GM18909 (cell line): ENCODE results near the gene TSPOAP1.

ENCODE experiments used
- ATAC-seq: cut with Tn5 transposase; IDR thresholded peaks from one replicate; pipeline ENCODE4 v1.9.1; 2021; ENCODE audit warnings: mild to moderate bottlenecking; ENCODE audit not compliant: unreplicated experiment, poor library complexity

The TSPOAP1 gene

DNA sequence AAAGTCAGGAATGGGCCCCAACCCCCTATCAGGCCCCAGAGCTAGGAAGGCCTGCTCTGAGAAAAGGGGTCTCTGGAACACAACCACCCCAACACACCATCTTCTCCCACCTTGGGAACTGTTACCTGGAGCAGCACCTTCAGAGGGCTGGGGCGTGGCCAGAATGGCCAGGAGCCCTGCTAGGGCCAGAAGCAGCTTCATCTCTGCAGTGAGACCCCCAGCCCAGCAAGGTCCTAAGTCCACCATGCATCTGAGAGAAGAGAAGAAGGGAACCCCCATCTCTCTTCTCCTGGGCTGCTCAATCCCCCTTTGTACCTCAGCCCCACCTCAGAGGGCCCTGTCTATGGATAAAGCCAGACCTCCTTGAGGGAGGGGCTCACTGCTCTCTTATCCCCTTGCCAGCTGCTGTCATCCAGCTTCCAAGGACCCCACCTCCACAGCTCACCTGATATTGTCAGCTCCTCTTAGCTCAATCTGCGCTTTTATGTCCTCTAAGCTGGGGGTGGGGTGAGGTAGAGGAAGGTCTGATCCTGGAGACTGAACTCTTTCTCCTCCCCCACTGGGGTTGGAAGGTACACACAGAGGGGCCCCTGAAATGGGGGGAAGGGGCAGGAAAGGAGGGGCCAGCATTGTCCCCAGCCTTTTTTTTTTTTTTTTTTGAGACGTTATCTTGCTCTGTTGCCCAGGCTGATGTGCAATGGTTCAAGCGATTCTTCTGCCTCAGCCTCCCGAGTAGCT is 47.9 kb downstream of the TSPOAP1 start, which contains the start of gene MPO:
Gene MPO (minus strand): TSS at position 456 of the 738 bp plus-strand sequence. CDS start 177 bp downstream, at position 279.
- no peak for ATAC-seq

DNA sequence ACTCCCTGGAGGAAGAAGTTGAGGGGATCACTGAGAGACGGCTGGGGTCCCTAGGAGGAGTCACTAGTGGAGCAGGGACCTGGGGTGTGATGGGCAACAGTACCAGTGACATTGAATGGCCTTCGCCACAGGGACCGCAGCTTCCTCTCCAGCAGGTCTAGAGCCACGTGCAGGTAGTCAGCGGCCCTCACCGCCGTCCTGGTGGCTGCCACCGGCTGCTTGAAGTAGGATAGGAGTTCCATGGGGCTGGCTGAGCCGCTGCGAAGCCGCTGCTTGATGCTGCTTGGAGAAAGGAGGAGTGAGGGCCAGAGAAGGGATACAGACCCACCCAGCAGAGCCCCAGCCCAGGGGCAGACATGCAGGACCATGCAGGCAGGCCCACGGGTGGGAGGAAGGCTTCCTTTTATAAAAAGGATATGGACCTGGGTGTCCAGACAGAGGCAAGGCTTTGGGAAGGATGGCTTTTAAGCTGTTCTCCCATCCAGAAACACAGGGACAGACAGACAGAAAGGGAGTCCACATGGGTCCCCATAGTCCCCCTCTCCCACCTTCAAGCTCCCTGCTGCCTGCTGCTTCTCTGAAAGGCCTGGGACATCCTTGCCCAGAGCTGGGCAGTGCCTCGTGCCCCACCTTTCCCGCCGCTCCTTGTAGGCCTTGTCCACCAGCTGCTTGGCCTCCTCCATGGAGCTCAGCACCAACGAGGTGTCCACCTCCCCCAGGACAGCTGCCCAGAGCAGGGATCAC is 48.7 kb downstream of the TSPOAP1 start:
- no peak for ATAC-seq

DNA sequence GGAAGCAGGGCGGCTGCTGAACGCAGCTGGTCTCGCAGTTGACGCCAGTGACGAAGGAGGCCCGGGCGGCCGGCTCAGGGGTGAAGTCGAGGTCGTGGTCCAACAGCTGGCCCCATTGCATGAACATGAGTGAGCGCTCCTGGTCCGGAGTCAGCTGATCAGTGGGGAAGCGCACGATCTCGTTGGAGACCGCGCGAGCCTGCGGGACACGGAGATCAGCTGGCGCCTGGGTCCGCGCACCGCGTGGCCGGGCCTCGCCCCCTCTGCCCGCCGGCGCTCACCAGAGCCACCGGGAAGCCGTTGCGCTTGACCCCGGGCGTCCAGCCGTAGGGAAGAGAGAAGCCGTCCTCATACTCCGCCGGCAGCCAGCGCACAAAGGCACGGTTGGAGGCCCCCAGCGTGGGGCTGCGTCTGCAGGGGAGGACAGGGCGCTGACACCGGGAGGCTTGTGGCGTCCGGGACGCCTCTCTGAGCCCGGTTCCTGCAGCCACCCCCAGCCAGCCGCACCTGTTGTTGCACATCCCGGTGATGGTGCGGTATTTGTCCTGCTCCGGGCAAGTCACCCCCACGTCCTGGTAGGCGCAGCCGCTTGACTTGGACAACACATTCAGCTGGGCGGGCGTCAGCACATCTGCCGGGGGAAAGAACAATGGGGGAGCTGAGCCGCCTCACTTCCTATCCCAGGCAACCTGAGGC is 49.4 kb downstream of the TSPOAP1 start:
- ATAC-seq, result no peak

DNA sequence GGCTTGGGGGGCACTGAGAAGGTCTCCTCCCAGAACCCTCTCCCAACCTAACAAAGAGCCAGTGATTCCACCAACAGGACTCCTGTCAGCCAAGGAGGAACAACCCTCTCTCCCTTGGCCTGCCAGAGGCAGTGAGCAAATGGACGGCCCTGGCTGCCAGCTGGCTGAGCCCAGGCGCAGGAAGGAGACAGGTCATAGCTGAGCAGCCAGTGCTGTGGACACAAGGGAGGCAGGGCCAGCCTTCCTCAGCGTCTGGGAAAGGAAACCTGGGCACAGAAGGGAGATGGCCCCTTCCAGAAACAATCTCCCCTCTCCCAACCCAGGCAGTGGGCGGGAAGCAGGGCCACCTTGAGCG is 50.0 kb downstream of the TSPOAP1 start:
- ATAC-seq, result no peak

DNA sequence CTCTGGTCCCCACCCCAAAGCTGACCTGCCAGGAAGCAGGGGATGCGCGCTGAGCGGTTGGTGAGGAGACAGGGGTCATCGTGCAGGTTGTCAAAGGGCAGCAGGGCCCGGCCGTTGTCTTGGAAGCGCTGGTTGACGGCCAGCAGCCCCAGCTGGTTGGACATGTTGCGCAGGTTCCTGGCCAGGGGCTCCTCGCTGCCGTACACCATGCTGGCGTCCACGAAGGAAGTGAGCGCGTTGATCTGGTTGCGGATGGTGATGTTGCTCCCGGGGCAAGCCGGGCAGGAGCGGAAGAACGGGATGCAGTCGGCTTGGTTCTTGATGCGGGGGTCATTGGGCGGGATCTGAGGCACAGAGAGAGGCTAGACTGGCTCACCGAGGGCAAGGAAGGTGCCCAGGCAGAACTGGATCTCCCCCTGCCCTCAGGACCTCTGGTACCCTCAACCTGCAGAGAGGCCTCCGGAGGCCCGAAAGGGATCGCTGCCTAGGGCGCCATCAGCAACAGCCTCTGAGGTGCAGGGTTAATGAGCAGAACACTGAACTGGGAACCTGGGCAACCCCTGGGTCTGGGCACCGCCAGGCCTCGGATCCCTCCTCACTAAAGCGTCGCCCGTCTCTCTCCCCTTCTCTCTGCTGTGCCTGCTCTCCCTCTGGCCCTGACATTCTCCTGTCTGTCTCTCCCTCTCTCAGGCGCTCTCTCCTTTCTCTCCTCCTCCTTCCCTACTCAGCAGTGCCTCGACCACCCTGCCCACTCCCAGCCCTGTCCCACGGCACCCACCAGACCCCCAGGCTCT is 50.6 kb downstream of the TSPOAP1 start:
- no peak for ATAC-seq

DNA sequence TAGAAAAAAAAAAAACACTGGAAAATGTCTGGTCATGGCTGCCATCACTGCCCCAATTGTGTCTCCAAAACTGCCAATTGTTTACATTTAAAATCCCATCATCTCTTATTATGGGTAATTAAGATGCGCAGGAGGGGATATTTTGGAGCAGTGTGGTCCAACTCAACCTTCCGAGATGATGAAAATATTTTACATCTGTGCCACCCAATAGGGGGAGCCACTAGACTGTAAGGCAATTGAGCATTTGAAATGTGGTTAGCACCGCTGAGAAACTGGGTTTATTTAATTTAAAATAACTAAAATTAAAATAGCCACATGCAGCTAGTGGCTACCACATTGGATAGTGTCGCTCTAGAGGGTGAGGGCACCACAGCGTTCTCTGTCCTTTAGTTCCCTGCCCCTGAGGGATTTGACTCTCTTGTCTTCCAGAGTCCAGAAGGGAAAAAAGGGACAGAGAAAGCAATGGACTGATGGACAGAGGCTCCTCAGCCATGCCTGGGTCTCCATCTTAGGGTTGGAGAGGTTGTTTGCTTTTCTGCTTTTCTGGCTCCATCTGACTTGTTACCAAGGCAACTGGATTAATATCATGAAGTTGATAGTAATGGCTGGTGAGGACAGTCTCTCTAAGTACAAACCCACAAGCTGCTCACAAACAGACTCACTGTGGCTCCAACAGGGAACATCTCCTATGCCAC is 51.3 kb downstream of the TSPOAP1 start:
- ATAC-seq, result no peak

DNA sequence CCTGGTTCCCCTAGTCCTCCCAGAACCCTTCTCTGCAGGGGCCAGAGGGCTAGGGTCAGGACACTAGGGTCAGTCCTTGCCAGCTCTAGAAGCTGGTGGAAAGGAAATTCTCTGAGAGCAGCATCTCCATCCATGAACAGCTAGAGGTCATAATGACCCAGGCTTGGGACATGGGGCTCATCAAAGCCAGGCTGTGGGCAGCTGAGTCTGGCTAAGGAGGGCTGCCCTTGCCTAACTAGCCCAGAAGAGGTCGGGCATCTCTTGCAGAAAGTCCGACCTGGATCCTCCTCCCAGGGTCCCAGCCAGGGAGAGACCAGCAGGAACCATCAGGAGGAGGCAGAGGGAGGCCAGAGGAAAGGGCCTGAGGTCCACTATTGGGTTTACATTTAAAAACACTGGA is 52.2 kb downstream of the TSPOAP1 start:
- no peak for ATAC-seq

DNA sequence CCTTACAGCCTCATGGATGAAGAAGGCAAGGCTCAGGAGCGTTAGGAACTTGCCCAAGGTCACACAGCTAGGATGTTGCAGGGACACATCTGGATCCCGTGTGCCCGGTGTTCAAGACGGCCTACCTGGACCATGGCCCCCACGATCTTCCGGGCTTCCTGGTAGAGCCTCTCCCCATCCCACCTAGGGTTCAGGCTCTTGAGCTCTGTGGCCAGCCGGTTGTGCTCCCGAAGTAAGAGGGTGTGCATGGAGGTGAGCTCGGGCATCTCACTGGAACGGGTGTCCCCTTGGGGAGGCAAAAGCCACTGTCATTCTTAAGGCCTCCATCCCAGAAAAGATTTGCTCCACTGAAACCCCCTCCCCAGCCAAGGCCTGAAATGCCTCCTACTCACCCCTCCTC is 53.2 kb downstream of the TSPOAP1 start:
- ATAC-seq, result no peak

DNA sequence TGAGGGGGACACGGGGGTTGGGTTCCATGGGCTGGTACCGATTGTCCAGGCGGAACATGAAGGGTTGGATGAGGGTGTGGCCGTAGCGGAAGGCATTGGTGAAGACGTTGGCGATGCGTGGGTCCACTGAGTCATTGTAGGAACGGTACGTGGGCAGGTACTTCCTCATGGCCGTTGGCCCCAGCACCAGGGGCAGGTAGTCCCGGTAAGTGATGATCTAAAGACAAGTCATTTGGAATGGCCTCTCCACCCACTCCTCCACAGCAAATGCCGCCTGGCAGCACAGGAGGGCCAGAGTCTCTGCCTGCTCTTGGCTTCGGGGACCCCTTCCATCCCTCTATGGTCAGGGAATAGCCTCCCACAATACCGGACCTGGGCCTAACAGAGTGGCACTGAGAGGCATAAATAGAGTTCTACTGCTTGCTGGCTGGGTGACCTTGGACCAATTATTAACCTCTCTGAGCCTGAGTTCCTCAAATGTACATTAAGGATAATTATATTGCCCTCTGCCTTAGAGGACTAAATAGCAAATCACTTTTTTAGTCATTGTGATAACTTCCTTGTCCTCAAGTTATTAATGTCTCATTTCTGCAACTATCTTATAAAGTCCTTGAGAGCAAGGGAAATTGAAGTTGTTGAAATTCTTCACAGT is 55.0 kb downstream of the TSPOAP1 start:
- no peak for ATAC-seq

DNA sequence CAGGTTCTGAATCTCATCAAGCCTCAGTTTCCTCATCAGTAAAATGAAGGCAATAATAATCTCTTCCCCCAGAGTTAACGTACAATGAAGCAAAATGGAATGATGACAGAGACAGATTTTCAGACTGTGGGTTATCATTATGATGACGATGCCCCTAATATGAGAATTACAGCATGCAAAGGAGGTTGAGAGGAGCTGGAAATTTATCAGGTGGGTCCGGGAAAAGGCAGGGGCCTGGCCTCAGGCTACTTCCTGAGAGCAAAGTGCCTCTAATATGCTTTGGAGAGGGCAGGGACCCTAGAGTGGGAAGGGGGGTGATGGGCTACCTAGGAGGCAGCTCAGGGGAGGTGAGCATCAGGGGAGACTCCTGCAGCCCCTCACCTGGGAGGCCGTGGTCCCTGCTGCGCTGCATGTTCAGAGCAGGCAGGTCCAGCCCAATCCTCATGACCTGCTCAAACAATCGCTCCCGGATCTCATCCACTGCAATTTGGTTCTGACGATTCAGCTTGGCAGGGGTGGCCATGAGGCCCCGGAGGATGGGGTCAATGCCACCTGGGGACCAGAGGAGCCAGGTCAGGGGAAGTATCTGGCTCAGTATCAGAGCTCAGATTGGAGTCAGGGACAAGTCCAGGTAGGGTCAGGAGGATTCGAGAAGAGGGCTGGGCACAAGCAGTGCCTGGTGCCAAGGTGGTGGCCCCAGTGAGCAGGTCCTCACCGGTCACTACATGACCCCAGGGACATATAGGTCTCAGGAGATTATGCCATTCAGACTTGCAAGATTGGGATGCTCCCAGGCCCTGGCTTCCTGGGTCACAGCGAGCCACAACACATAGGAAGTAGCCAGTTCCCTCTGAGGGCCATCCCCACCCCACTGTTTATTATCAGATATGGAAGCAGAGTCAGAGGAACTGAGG is 56.0 kb downstream of the TSPOAP1 start:
- ATAC-seq, result no peak

DNA sequence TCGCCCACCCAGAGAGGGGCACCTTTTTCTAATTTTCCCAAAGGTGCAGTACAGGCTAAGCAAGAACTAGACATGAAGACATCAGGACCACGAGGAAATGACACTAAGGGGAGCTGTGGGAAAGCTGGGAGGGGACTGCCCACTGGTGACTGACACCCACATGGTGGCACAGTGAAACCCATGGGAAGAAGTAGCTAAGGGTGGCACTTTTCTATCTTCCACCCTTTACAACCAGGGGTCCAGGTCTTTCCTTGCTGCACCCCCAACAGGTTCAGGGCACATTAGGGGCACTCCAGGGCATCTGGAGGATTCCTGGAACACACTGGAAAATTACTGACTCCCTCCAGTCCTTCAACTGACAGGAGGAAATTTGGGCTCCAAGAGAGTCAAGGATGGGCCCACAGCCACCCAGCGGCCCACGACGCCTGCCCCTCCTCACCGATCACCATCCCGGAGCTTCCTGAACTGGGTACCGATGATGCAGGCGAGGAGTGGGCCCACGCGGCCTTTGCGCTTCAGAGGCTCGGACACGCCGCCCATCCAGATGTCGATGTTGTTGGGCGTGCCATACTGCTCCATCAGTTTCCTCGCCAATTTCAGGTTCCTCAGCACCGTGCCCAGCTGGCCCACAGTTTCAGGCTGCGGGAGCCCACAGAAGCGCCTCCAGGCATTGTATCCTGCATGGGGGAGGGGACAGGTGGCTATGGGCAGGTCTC is 57.2 kb downstream of the TSPOAP1 start:
- ATAC-seq, result no peak

DNA sequence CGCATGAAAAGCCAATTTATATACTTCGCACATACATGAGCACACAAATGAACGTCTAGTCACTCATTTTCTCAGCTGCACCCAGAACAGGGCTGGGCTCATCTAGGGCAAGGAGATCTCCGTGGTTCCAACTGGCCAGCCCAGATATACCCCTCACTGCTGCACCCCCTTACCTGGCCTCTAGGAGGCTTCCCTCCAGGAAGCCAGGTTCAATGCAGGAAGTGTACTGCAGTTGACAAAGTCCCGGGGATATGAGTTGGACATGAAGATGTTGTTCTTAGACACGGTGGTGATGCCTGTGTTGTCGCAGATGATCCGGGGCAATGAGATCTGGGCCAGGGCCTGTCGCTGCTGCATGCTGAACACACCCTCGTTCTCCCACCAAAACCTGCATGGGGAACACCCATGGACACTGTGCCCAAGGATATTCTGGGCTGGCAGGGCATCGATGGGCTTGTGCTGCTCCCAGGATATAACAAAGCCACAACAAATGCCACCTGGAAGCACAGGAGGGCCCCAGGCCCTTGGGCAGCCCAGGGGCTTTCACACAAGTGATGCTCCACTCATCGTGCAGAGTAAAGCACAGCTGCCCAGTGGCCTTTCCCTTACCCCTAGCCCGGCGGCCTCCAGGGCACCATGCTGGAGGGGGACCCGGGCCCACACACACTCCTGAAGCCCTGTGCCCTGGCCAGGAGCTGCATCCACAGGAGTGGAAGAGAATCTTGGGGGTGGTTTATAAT is 57.9 kb downstream of the TSPOAP1 start:
- ATAC-seq, result no peak

DNA sequence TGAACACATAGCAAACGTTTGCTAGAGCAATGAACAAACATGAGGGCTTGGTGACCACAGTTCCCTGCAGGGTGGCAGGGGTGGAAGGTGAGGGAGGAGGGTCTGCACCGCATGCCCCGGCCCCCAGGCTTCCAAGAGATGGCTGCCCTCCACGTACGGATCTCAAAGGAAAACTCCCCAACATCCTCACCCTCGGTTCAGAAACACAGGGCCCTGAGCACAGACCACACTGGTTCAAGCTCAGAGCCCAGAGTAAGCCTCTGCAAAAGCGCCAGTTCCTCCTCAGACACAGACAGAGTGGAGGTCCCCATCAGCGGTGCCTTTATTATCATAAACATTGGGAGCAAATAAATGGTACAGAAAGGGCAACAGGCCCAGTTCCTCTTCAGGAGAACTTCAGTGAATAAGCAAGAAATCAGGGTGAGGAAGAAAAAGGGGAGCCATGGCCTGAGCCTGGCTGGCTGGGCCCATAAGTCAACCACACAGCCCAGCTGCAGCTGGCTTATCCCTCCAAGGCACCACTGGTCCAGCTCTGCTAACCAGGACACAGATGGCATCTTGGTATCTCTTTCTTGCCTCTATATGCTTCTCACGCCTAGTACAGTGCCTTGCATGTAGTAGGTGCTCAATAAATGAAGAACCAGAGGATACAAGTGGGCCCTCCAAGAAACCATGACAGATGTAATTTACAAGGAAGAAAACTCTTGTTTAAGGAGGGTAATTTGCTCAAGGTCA is 58.9 kb downstream of the TSPOAP1 start:
- no peak for ATAC-seq

DNA sequence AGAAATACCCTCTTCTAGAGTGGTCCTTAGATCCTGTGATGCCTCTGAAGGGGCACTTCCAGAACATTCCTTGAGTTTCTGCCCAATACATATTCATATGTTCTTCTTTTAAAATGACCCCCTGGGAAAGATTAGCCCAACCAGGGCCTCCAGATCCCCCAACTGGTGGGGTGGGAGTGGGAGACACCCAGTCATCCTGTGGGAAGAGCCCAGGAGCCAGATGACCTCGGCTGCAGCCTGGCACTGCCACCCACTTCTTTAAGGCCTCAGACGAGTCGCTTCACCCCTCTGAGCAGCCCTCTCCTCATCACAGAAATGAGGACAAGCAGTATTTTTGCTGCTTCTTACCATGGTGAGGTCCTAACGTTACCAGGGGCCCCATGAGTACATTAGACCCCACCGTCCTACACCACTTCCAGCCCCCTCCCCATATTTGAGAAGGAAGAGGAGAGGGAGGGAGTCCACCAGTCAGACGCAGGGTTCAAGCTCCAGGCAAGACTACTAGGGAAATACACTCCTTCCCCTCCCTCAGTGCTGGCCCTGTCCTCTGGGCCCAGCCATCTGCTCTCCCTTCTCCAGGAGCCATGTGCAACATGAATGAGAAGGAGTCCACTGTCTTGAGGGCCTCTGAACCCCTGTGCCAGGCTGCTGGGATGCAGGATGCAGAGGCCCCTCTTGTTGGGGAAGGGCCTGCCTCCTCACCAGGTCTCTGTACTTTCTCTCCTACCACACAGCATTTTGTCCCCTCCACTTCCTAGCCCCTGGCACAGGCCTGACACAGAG is 59.6 kb downstream of the TSPOAP1 start:
- ATAC-seq, result no peak

DNA sequence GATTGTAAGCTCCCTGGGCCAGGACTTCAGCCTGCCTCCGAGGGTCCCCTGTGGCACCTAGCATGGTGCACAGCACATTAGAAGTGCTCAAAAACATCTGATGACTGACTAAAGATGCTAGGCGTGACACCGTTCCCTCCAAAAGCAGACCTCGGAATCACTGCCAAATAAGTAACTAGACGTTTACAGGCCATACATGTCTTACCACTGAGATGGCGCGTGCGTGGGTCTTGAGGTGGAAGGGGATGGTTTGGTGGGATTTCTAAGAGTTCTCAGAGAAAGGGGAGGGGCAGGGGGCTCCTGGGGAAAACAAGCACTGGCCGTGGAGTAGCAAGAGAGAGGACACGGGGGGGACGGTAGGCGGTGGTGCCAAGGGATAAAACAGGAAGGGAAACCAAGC is 60.3 kb downstream of the TSPOAP1 start:
- no peak for ATAC-seq
